ENCODE measurements around the gene C5orf22.

DNA sequence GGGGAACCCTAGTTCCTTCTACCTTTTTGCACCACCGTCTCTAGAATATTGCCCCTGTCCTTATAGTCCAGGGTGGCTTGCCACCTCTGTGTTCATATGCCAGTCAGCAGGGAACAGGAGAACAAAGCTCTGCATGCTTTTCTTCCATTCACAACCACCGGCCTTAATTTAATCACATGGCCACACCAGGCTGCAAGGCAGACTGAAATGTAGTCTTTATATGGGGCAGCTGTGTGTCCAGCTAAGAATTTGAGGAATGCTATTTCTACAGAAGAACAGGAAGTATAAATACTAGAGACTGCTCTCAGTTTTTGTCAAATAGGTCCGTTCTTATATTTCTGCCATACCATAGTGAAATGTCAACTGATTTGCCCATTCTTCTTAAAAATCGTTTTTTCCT, 5.8 kb downstream of the C5orf22 start:
- TF ChIP-seq, protein P1, sequence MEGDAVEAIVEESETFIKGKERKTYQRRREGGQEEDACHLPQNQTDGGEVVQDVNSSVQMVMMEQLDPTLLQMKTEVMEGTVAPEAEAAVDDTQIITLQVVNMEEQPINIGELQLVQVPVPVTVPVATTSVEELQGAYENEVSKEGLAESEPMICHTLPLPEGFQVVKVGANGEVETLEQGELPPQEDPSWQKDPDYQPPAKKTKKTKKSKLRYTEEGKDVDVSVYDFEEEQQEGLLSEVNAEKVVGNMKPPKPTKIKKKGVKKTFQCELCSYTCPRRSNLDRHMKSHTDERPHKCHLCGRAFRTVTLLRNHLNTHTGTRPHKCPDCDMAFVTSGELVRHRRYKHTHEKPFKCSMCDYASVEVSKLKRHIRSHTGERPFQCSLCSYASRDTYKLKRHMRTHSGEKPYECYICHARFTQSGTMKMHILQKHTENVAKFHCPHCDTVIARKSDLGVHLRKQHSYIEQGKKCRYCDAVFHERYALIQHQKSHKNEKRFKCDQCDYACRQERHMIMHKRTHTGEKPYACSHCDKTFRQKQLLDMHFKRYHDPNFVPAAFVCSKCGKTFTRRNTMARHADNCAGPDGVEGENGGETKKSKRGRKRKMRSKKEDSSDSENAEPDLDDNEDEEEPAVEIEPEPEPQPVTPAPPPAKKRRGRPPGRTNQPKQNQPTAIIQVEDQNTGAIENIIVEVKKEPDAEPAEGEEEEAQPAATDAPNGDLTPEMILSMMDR (IDR thresholded peaks at IDR 0.05; ENCODE audit: insufficient read depth, low read length): no peak
- no peak for TF ChIP-seq POLR2AphosphoS5 (IDR thresholded peaks at IDR 0.05; ENCODE audit: low read depth)
- TF ChIP-seq, protein P2, sequence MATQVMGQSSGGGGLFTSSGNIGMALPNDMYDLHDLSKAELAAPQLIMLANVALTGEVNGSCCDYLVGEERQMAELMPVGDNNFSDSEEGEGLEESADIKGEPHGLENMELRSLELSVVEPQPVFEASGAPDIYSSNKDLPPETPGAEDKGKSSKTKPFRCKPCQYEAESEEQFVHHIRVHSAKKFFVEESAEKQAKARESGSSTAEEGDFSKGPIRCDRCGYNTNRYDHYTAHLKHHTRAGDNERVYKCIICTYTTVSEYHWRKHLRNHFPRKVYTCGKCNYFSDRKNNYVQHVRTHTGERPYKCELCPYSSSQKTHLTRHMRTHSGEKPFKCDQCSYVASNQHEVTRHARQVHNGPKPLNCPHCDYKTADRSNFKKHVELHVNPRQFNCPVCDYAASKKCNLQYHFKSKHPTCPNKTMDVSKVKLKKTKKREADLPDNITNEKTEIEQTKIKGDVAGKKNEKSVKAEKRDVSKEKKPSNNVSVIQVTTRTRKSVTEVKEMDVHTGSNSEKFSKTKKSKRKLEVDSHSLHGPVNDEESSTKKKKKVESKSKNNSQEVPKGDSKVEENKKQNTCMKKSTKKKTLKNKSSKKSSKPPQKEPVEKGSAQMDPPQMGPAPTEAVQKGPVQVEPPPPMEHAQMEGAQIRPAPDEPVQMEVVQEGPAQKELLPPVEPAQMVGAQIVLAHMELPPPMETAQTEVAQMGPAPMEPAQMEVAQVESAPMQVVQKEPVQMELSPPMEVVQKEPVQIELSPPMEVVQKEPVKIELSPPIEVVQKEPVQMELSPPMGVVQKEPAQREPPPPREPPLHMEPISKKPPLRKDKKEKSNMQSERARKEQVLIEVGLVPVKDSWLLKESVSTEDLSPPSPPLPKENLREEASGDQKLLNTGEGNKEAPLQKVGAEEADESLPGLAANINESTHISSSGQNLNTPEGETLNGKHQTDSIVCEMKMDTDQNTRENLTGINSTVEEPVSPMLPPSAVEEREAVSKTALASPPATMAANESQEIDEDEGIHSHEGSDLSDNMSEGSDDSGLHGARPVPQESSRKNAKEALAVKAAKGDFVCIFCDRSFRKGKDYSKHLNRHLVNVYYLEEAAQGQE (IDR thresholded peaks at IDR 0.05; ENCODE audit: insufficient replicate concordance, low read depth): no peak
